ENCODE measurements around the gene CDK12.

DNA sequence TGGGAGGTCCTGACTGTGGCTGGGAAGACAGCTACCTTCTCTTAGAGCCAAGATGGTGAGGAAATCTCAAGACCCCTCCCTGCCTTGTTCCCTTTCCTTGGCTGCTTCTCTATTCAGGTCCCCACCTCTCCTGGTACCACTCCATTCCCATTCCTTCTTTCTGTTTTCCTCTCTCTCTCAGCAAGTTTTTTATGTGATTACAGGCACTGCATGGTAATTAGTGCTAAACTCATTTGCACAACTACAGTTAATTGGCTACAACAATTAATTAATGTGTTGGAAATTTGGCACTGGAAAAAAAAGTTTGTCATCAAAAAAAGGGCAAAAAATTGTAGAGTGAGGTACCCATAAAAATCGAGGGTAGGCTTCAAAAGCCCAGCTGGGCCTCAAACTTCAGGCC lies 101.1 kb downstream of the CDK12 start:
- TF ChIP-seq, protein P1, sequence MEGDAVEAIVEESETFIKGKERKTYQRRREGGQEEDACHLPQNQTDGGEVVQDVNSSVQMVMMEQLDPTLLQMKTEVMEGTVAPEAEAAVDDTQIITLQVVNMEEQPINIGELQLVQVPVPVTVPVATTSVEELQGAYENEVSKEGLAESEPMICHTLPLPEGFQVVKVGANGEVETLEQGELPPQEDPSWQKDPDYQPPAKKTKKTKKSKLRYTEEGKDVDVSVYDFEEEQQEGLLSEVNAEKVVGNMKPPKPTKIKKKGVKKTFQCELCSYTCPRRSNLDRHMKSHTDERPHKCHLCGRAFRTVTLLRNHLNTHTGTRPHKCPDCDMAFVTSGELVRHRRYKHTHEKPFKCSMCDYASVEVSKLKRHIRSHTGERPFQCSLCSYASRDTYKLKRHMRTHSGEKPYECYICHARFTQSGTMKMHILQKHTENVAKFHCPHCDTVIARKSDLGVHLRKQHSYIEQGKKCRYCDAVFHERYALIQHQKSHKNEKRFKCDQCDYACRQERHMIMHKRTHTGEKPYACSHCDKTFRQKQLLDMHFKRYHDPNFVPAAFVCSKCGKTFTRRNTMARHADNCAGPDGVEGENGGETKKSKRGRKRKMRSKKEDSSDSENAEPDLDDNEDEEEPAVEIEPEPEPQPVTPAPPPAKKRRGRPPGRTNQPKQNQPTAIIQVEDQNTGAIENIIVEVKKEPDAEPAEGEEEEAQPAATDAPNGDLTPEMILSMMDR (IDR thresholded peaks at IDR 0.05): no peak
- no peak for TF ChIP-seq POLR2A (IDR thresholded peaks at IDR 0.05)

All from adrenal gland (tissue), 5 donors.